Upper lobe of right lung (tissue), 1 donor: Measurements from ENCODE around the gene RNF175. TPM values are rescaled to one million over a fixed set of nuclear protein-coding genes. Genes with fewer than 3 reads are reported as not detected.

Source experiments
- ATAC-seq: fragments of 200-7000 bp; cut with Tn5 transposase; one replicate; pipeline ENCODE4 v1.9.1; 2020; ENCODE audit warnings: mild to moderate bottlenecking, moderate library complexity
- DNase-seq: peaks from one replicate; pipeline ENCODE4 v3.0.0-alpha.2; 2020
- H3K27ac ChIP-seq: fragments of 200-600 bp; one replicate; pipeline ENCODE4 v1.8.0; 2022
- H3K27me3 ChIP-seq: fragments of 200-600 bp; one replicate; pipeline ENCODE4 v1.8.0; 2022; ENCODE audit warnings: mild to moderate bottlenecking
- H3K36me3 ChIP-seq: fragments of 200-600 bp; one replicate; pipeline ENCODE4 v1.8.0; 2022
- H3K4me1 ChIP-seq: fragments of 200-600 bp; one replicate; pipeline ENCODE4 v1.8.0; 2022
- H3K4me3 ChIP-seq: fragments of 200-600 bp; one replicate; pipeline ENCODE4 v1.8.0; 2022; ENCODE audit warnings: mild to moderate bottlenecking
- H3K9me3 ChIP-seq: fragments of 200-600 bp; one replicate; pipeline ENCODE4 v1.8.0; 2022
- CTCF ChIP-seq: fragments of 200-600 bp; IDR thresholded peaks from one replicate; pipeline ENCODE4 v1.8.0; 2022; ENCODE audit warnings: antibody characterized with exemption
- intact Hi-C: fragments of 100-400 bp; cut with DNase I; formaldehyde crosslinking; loops from one replicate; pipeline ENCODE4 v1.11.0; 2022
- total RNA-seq: library from RNA; stranded (reverse); fragmentation: NEBNext Ultra II Directional; extraction: Animal tissue kit (Norgen Biotek cat#: 25700); gene quantifications from one replicate; pipeline ENCODE4 v1.2.1, GENCODE V29; 2021
- donor health status: DM: no; HTN: yes; CAD: no; lungs with severe emphysema.

The RNF175 gene
- total RNA-seq, 1 donor from 2014 or later: not detected

- Histone ChIP-seq H3K4me1 (peaks cover 30% of the 10 kb centered on the region), H3K9me3 (no peaks in the 10 kb centered on the region), H3K27me3 (peaks cover 69% of the 10 kb centered on the region), H3K27ac (no peak overlapping the region), H3K4me3 (peak overlapping the region; percentile 26), H3K36me3 (no peaks in the 10 kb centered on the region)
- DNase-seq (peak; percentile 57), ATAC-seq (no peak)
- no peak for TF ChIP-seq CTCF
- intact Hi-C loops: no loop called here
Measured at GRCh38 chr4:153788051-153788412, 28.2 kb upstream of the RNF175 start.

- no peaks in the 10 kb centered on the region for H3K9me3 ChIP-seq
- DNase-seq (no peak), ATAC-seq (no peak)
- intact Hi-C loops: no loop called here
- peaks cover 28% of the 10 kb centered on the region for H3K4me1 ChIP-seq
- H3K4me3 ChIP-seq: no peak overlapping the region
- no peaks in the 10 kb centered on the region for H3K36me3 ChIP-seq
- peaks cover 69% of the 10 kb centered on the region for H3K27me3 ChIP-seq
- TF ChIP-seq CTCF: no peak
- no peak overlapping the region for H3K27ac ChIP-seq
Measured at GRCh38 chr4:153787575-153787974, 27.8 kb upstream of the RNF175 start.

GRCh38 chr4:153787061-153787560 is 27.3 kb upstream of the RNF175 start:
- Histone ChIP-seq H3K27me3 (peaks cover 64% of the 10 kb centered on the region), H3K27ac (no peak overlapping the region)
- intact Hi-C loops: no loop called here

GRCh38 chr4:153785910-153786721 is 26.3 kb upstream of the RNF175 start:
- no peak overlapping the region for H3K27ac ChIP-seq
- no peak overlapping the region for H3K4me3 ChIP-seq
- ATAC-seq (no peak), DNase-seq (no peak)
- intact Hi-C loops: no loop called here
- peaks cover 54% of the 10 kb centered on the region for H3K27me3 ChIP-seq
- TF ChIP-seq CTCF: peak; percentile 38
- no peaks in the 10 kb centered on the region for H3K36me3 ChIP-seq
- no peaks in the 10 kb centered on the region for H3K9me3 ChIP-seq
- peaks cover 14% of the 10 kb centered on the region for H3K4me1 ChIP-seq

More at GRCh38 chr4:153787061-153787560, 27.3 kb upstream of the RNF175 start:
- H3K36me3 ChIP-seq: no peaks in the 10 kb centered on the region
- ATAC-seq (no peak), DNase-seq (no peak)
- peaks cover 24% of the 10 kb centered on the region for H3K4me1 ChIP-seq
- no peaks in the 10 kb centered on the region for H3K9me3 ChIP-seq
- H3K4me3 ChIP-seq: no peak overlapping the region
- no peak for TF ChIP-seq CTCF

GRCh38 chr4:153784166-153784699 is 24.4 kb upstream of the RNF175 start:
- no peak for TF ChIP-seq CTCF
- H3K4me3 ChIP-seq: no peak overlapping the region
- ATAC-seq (no peak), DNase-seq (no peak)
- no peak overlapping the region for H3K27ac ChIP-seq
- no peaks in the 10 kb centered on the region for H3K9me3 ChIP-seq
- H3K36me3 ChIP-seq: no peaks in the 10 kb centered on the region
- peaks cover 37% of the 10 kb centered on the region for H3K27me3 ChIP-seq
- intact Hi-C loops: no loop called here
- H3K4me1 ChIP-seq: peaks cover 9% of the 10 kb centered on the region
